SK-N-SH (cell line): ENCODE data around the gene FBXL7. TPM values are rescaled to one million over a fixed set of nuclear protein-coding genes. Genes with fewer than 3 reads are reported as not detected.

Experiments used
- CTCF ChIA-PET: fragments of 300-600, 350-600 bp; formaldehyde crosslinking; extraction: SDS; loops from one replicate; lab custom pipeline; 2021; lab: Yijun Ruan, JAX
- POLR2A ChIA-PET: fragments of 350-600 bp; sonication (Branson Sonifier 250); formaldehyde crosslinking; extraction: SDS; loops from one replicate; lab custom pipeline; 2020; ENCODE audit warnings: antibody characterized with exemption, inconsistent platforms; lab: Yijun Ruan, JAX
- DNase-seq: peaks from one replicate; pipeline ENCODE4 v3.0.0; 2012
- H2AFZ ChIP-seq: fragments of 200-600 bp; sonication (generic); 2 replicates; pipeline ENCODE4 v1.8.1; 2016; ENCODE audit warnings: antibody characterized with exemption, mild to moderate bottlenecking, low read depth
- H3F3A ChIP-seq: fragments of 200-600 bp; sonication (generic); replicated peaks from 2 replicates; pipeline ENCODE3; 2016; ENCODE audit warnings: antibody characterized with exemption, mild to moderate bottlenecking; ENCODE audit not compliant: insufficient read depth
- H3K27ac ChIP-seq, 2 experiments: fragments of 200-500 bp in 1 of 2; fragments of 200-600 bp in 1 of 2; sonication (Bioruptor generic) in 1 of 2; sonication (generic), shearing (Covaris generic) in 1 of 2; 2 replicates each; pipeline versions ENCODE4 v1.5.1 to v1.6.1; 2014 to 2016; ENCODE audit warnings: low read depth in 2 of 2, inconsistent platforms in 1 of 2, low read length in 1 of 2, mild to moderate bottlenecking in 1 of 2, mixed read lengths in 1 of 2
- H3K27me3 ChIP-seq: fragments of 200-600 bp; sonication (generic), shearing (Covaris generic); 2 replicates; pipeline ENCODE4 v1.6.1; 2016; ENCODE audit warnings: mixed run types; ENCODE audit not compliant: insufficient read depth
- H3K36me3 ChIP-seq, 2 experiments: fragments of 200-500 bp in 1 of 2; fragments of 200-600 bp in 1 of 2; sonication (Bioruptor generic) in 1 of 2; sonication (generic) in 1 of 2; replicated peaks in 1 of 2; 2 replicates each; pipeline versions ENCODE3 to v1.5.1; 2014 to 2016; ENCODE audit warnings: low read length in 1 of 2, mild to moderate bottlenecking in 1 of 2; ENCODE audit not compliant: insufficient read depth in 2 of 2, control insufficient read depth in 1 of 2
- H3K4me1 ChIP-seq, 2 experiments: fragments of 200-500 bp in 1 of 2; fragments of 200-600 bp in 1 of 2; sonication (Bioruptor generic) in 1 of 2; sonication (generic), shearing (Covaris generic) in 1 of 2; 2 replicates each; pipeline versions ENCODE4 v1.5.1 to v1.6.1; 2014 to 2016; ENCODE audit warnings: low read depth in 1 of 2, low read length in 1 of 2, mixed run types in 1 of 2; ENCODE audit not compliant: insufficient read depth in 2 of 2, control insufficient read depth in 1 of 2
- H3K4me2 ChIP-seq: fragments of 200-600 bp; sonication (generic), shearing (Covaris generic); 2 replicates; pipeline ENCODE4 v1.6.1; 2017; ENCODE audit warnings: mixed run types
- H3K4me3 ChIP-seq, 2 experiments: fragments of 200-500 bp in 1 of 2; fragments of 200-600 bp in 1 of 2; sonication (Bioruptor generic) in 1 of 2; sonication (generic), shearing (Covaris generic) in 1 of 2; 2 replicates each; pipeline versions ENCODE4 v1.5.1 to v1.8.1; 2014 to 2016; ENCODE audit warnings: low read depth in 2 of 2, inconsistent platforms in 1 of 2, low read length in 1 of 2, mild to moderate bottlenecking in 1 of 2, mixed read lengths in 1 of 2, moderate library complexity in 1 of 2
- H3K79me2 ChIP-seq: fragments of 200-600 bp; sonication (generic); 2 replicates; pipeline ENCODE4 v1.8.1; 2017; ENCODE audit warnings: mild to moderate bottlenecking; ENCODE audit not compliant: insufficient read depth
- H3K9ac ChIP-seq: fragments of 200-600 bp; sonication (generic); 2 replicates; pipeline ENCODE4 v1.6.1; 2017; ENCODE audit warnings: mixed run types
- H3K9me2 ChIP-seq: fragments of 200-600 bp; sonication (generic); 2 replicates; pipeline ENCODE4 v1.6.1; 2017; ENCODE audit warnings: mixed run types
- H3K9me3 ChIP-seq: fragments of 200-600 bp; sonication (generic); 2 replicates; pipeline ENCODE4 v1.6.1; 2017; ENCODE audit warnings: mixed run types, mild to moderate bottlenecking, moderate library complexity
- H4K20me1 ChIP-seq: fragments of 200-600 bp; sonication (generic); 2 replicates; pipeline ENCODE4 v1.6.1; 2017; ENCODE audit warnings: mild to moderate bottlenecking, mixed run types; ENCODE audit not compliant: insufficient read depth
- CHD2 ChIP-seq: fragments of 150-350 bp; IDR thresholded peaks from 2 replicates; pipeline ENCODE4 v1.6.1; 2018; ENCODE audit warnings: low read length; ENCODE audit not compliant: partially characterized antibody
- EP300 ChIP-seq, 2 experiments: IDR thresholded peaks; 2 replicates each; pipeline versions ENCODE4 v1.4.0 to v1.6.1; 2012; ENCODE audit warnings: borderline replicate concordance in 1 of 2, low read depth in 1 of 2, low read length in 1 of 2
- FOSL2 ChIP-seq: IDR thresholded peaks from 2 replicates; pipeline ENCODE4 v1.4.0; 2012; ENCODE audit warnings: low read depth, mild to moderate bottlenecking, moderate library complexity, borderline replicate concordance
- FOXM1 ChIP-seq: IDR thresholded peaks from 2 replicates; pipeline ENCODE4 v1.4.0; 2012; ENCODE audit warnings: low read depth, mild to moderate bottlenecking
- GABPA ChIP-seq: IDR thresholded peaks from 2 replicates; pipeline ENCODE4 v1.4.0; 2012; ENCODE audit warnings: low read depth, mild to moderate bottlenecking
- IRF3 ChIP-seq: fragments of 150-350 bp; IDR thresholded peaks from 2 replicates; pipeline ENCODE4 v1.6.1; 2016; ENCODE audit warnings: mild to moderate bottlenecking, low read depth, low read length
- NRF1 ChIP-seq: IDR thresholded peaks from 2 replicates; pipeline ENCODE4 v1.6.1; 2012; ENCODE audit warnings: low read depth, mild to moderate bottlenecking, low read length
- POLR2AphosphoS5 ChIP-seq: IDR thresholded peaks from 2 replicates; pipeline ENCODE4 v1.6.1; 2012; ENCODE audit warnings: low read depth, low read length
- RAD21 ChIP-seq: IDR thresholded peaks from 2 replicates; pipeline ENCODE4 v1.6.1; 2012; ENCODE audit warnings: mild to moderate bottlenecking, low read length
- RCOR1 ChIP-seq: fragments of 150-350 bp; IDR thresholded peaks from 2 replicates; pipeline ENCODE4 v1.6.1; 2017; ENCODE audit warnings: antibody characterized with exemption, low read length
- RFX5 ChIP-seq: IDR thresholded peaks from 2 replicates; pipeline ENCODE4 v1.6.1; 2012; ENCODE audit warnings: mild to moderate bottlenecking, improper control_type of control experiment, low read length
- RXRA ChIP-seq: IDR thresholded peaks from 2 replicates; pipeline ENCODE4 v1.4.0; 2012; ENCODE audit warnings: low read depth, mild to moderate bottlenecking, borderline replicate concordance
- TEAD4 ChIP-seq: IDR thresholded peaks from 2 replicates; pipeline ENCODE4 v1.4.0; 2012; ENCODE audit warnings: mild to moderate bottlenecking, borderline replicate concordance; ENCODE audit not compliant: insufficient read depth
- WGBS: methylation state at CpG from one replicate; pipeline ENCODE4 v1.1.6; 2017; ENCODE audit warnings: low lambda C conversion rate; 5-methylcytosine and 5-hydroxymethylcytosine counted together
- polyA plus RNA-seq, 3 experiments: library from polyadenylated mRNA; depleted of rRNA; stranded (reverse); fragments of >200 nt; gene quantifications; 2 replicates each; pipeline ENCODE4 v1.2.3, GENCODE V29; 2012
- TF ChIP-seq, protein P1 (sequence below): IDR thresholded peaks from 2 replicates; pipeline ENCODE4 v1.4.0; 2012; ENCODE audit warnings: low read depth, borderline replicate concordance
- TF ChIP-seq, protein P2 (sequence below): IDR thresholded peaks from 2 replicates; pipeline ENCODE4 v1.4.0; 2012; ENCODE audit warnings: low read depth, borderline replicate concordance

Gene FBXL7
- polyA plus RNA-seq, 1 of the 3 experiments (the other 2 are of a cell fraction) = 7.0 TPM

DNA sequence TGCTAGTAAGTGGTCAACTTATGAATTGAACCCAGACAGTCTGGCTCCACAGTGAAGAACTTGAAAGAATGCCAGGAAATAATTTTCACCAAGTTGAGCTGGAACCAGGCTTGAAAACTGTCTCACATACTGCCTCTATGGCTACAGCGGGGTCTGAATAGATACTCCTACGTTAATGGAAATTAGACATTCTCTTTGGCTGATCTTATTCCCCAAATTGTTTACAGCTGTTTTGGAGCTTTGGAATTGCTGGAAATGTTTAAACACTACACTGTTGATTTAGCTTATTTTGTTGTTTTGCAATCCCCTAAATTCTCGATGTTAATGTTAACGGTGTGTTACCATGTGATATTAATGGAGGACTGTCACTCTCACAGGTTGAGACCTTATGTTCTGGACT is 146.4 kb downstream of the FBXL7 start:
- Histone ChIP-seq H3K27me3 (no peaks in the 10 kb centered on the region), H3K27ac (no peak overlapping the region), H3K9me2 (no peaks in the 10 kb centered on the region), H3K36me3 (no peaks in the 10 kb centered on the region), H3K4me3 (no peak overlapping the region), H3K9ac (no peak overlapping the region), H3K4me1 (no peaks in the 10 kb centered on the region; a peak in 1 of 4 replicates), H3K79me2 (peaks cover 16% of the 10 kb centered on the region; the same call in 1 of the 2 replicates), H3K9me3 (no peaks in the 10 kb centered on the region), H2AFZ (no peak overlapping the region), H4K20me1 (no peaks in the 10 kb centered on the region), H3K4me2 (no peak overlapping the region), H3F3A (peaks cover 3% of the 10 kb centered on the region)
- WGBS = 89% methylated on average over 4 of the region's 4 CpGs
- POLR2A ChIA-PET = no interaction called here
- TF ChIP-seq IRF3 = no peak
- TF ChIP-seq RCOR1 = no peak
- CTCF ChIA-PET = interaction anchor here (0.7 to 1.0 kb wide), 2 partner anchors 16 to 36 kb away, joined by 3 to 4 read pairs; no protein-coding TSS in a partner anchor
- DNase-seq = no peak

GRCh38 chr5:15647251-15647650 is 147.3 kb downstream of the FBXL7 start:
- Histone ChIP-seq H3K4me3 (no peak overlapping the region), H3K9ac (no peak overlapping the region), H3K27ac (no peak overlapping the region), H3K36me3 (no peaks in the 10 kb centered on the region), H3K9me3 (no peaks in the 10 kb centered on the region), H4K20me1 (no peaks in the 10 kb centered on the region), H3K4me1 (no peaks in the 10 kb centered on the region; a peak in 1 of 4 replicates), H3K79me2 (peaks cover 16% of the 10 kb centered on the region; the same call in 1 of the 2 replicates), H3F3A (peaks cover 3% of the 10 kb centered on the region), H3K9me2 (no peaks in the 10 kb centered on the region), H2AFZ (no peak overlapping the region), H3K27me3 (no peaks in the 10 kb centered on the region), H3K4me2 (no peak overlapping the region)
- POLR2A ChIA-PET = no interaction called here
- DNase-seq = no peak
- CTCF ChIA-PET = no interaction called here
- TF ChIP-seq, protein P1, sequence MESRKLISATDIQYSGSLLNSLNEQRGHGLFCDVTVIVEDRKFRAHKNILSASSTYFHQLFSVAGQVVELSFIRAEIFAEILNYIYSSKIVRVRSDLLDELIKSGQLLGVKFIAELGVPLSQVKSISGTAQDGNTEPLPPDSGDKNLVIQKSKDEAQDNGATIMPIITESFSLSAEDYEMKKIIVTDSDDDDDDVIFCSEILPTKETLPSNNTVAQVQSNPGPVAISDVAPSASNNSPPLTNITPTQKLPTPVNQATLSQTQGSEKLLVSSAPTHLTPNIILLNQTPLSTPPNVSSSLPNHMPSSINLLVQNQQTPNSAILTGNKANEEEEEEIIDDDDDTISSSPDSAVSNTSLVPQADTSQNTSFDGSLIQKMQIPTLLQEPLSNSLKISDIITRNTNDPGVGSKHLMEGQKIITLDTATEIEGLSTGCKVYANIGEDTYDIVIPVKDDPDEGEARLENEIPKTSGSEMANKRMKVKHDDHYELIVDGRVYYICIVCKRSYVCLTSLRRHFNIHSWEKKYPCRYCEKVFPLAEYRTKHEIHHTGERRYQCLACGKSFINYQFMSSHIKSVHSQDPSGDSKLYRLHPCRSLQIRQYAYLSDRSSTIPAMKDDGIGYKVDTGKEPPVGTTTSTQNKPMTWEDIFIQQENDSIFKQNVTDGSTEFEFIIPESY = no peak
- TF ChIP-seq RCOR1 (no peak), GABPA (no peak), RFX5 (no peak), TEAD4 (no peak), RAD21 (no peak), CHD2 (no peak), POLR2AphosphoS5 (no peak), FOXM1 (no peak), RXRA (no peak), FOSL2 (no peak), NRF1 (no peak), EP300 (IDR thresholded peaks at IDR 0.05; ENCODE audit: borderline replicate concordance in 1 of 2, low read depth in 1 of 2, low read length in 1 of 2) (no peak)
- TF ChIP-seq, protein P2, sequence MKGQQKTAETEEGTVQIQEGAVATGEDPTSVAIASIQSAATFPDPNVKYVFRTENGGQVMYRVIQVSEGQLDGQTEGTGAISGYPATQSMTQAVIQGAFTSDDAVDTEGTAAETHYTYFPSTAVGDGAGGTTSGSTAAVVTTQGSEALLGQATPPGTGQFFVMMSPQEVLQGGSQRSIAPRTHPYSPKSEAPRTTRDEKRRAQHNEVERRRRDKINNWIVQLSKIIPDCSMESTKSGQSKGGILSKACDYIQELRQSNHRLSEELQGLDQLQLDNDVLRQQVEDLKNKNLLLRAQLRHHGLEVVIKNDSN = no peak
- 78% methylated on average over 4 of the region's 4 CpGs for WGBS
